Measurements from ENCODE around the gene TRAPPC14.

TRAPPC14 gene

DNA sequence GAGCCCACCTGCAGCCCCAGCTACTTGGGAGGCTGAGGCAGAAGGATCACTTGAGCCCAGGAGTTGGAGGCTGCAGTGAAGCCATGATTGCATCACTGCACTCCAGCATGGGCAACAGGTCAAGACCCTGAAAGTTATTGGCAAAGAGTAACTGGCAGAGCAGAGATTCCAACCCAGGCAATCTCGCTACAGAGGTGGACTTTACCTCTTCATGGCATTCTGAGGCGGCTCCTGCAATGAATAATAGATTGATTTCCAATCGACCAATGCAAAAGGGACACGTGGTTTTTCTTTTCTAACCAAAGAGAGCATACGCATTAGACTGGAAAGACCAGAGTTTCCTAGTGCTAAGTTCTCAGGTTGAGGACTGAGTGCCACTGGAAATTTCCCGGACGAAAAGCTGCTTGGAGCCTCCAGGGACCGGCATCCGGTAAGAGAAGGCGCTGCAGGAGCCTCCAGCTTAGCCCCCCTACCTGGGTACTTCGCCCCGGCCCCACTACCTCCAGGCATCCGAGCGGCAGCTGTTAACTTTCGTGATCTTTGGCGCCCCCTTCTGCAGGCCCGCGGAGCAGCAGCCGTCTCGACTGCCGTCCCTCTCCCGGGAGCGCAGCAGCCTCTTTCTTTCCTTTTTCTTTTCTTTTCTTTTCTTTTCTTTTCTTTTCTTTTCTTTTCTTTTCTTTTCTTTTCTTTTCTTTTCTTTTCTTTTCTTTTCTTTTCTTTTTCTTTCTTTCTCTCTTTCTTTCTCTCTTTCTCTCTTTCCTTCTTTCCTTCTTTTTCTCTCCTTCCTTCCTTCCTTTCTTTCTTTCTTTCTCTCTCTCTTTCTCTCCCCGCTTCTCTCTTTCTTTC lies 27.7 kb downstream of the TRAPPC14 start (continued):
- no peak for TF ChIP-seq ZNF701 (tag by site-specific recombination; IDR thresholded peaks at IDR 0.05)
- no peak for TF ChIP-seq ZNF571 (tag by site-specific recombination; IDR thresholded peaks at IDR 0.05)
- peak; percentile 33; the same call in 1 of the 2 replicates for TF ChIP-seq REPIN1 (tag by site-specific recombination; IDR thresholded peaks at IDR 0.05; ENCODE audit: low read depth)
- no peak; the same call in 1 of the 2 replicates for TF ChIP-seq KLF16 (tag by site-specific recombination; IDR thresholded peaks at IDR 0.05)
- TF ChIP-seq, protein P1, sequence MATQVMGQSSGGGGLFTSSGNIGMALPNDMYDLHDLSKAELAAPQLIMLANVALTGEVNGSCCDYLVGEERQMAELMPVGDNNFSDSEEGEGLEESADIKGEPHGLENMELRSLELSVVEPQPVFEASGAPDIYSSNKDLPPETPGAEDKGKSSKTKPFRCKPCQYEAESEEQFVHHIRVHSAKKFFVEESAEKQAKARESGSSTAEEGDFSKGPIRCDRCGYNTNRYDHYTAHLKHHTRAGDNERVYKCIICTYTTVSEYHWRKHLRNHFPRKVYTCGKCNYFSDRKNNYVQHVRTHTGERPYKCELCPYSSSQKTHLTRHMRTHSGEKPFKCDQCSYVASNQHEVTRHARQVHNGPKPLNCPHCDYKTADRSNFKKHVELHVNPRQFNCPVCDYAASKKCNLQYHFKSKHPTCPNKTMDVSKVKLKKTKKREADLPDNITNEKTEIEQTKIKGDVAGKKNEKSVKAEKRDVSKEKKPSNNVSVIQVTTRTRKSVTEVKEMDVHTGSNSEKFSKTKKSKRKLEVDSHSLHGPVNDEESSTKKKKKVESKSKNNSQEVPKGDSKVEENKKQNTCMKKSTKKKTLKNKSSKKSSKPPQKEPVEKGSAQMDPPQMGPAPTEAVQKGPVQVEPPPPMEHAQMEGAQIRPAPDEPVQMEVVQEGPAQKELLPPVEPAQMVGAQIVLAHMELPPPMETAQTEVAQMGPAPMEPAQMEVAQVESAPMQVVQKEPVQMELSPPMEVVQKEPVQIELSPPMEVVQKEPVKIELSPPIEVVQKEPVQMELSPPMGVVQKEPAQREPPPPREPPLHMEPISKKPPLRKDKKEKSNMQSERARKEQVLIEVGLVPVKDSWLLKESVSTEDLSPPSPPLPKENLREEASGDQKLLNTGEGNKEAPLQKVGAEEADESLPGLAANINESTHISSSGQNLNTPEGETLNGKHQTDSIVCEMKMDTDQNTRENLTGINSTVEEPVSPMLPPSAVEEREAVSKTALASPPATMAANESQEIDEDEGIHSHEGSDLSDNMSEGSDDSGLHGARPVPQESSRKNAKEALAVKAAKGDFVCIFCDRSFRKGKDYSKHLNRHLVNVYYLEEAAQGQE (tag by site-specific recombination; IDR thresholded peaks at IDR 0.05), result no peak
- TF ChIP-seq ZNF16 (tag by site-specific recombination; IDR thresholded peaks at IDR 0.05; ENCODE audit: low read depth), result no peak
- no peak for TF ChIP-seq ZNF843 (tag by site-specific recombination; IDR thresholded peaks at IDR 0.05)
- no peak for TF ChIP-seq HOXD13 (CRISPR knock-in tag; IDR thresholded peaks at IDR 0.05; ENCODE audit: borderline replicate concordance)
- no peak for TF ChIP-seq ZSCAN23 (tag by site-specific recombination; IDR thresholded peaks at IDR 0.05)
- TF ChIP-seq ZNF302 (tag by site-specific recombination; IDR thresholded peaks at IDR 0.05; ENCODE audit: low read depth), result no peak
- TF ChIP-seq ZFP3 (tag by site-specific recombination; IDR thresholded peaks at IDR 0.05; ENCODE audit: low read depth), result no peak
- peak; percentile 29; the same call in 1 of the 2 replicates for TF ChIP-seq ZBTB8A (tag by site-specific recombination; IDR thresholded peaks at IDR 0.05)
- peak; percentile 58 for TF ChIP-seq ZIC2 (tag by site-specific recombination; IDR thresholded peaks at IDR 0.05)
- TF ChIP-seq OVOL3 (tag by site-specific recombination; IDR thresholded peaks at IDR 0.05), result no peak
- TF ChIP-seq ZNF10 (tag by site-specific recombination; IDR thresholded peaks at IDR 0.05), result no peak
- no peak for TF ChIP-seq ZNF404 (tag by site-specific recombination; IDR thresholded peaks at IDR 0.05)
- TF ChIP-seq, protein P2, sequence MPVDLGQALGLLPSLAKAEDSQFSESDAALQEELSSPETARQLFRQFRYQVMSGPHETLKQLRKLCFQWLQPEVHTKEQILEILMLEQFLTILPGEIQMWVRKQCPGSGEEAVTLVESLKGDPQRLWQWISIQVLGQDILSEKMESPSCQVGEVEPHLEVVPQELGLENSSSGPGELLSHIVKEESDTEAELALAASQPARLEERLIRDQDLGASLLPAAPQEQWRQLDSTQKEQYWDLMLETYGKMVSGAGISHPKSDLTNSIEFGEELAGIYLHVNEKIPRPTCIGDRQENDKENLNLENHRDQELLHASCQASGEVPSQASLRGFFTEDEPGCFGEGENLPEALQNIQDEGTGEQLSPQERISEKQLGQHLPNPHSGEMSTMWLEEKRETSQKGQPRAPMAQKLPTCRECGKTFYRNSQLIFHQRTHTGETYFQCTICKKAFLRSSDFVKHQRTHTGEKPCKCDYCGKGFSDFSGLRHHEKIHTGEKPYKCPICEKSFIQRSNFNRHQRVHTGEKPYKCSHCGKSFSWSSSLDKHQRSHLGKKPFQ (tag by site-specific recombination; IDR thresholded peaks at IDR 0.05), result no peak; the same call in 1 of the 2 replicates
- TF ChIP-seq ZNF394 (tag by site-specific recombination; IDR thresholded peaks at IDR 0.05; ENCODE audit: borderline replicate concordance), result no peak
- no peak for TF ChIP-seq ZNF146 (tag by site-specific recombination; IDR thresholded peaks at IDR 0.05)
- no peak; the same call in 1 of the 2 replicates for TF ChIP-seq ZNF660 (tag by site-specific recombination; IDR thresholded peaks at IDR 0.05)
- TF ChIP-seq ZNF155 (tag by site-specific recombination; IDR thresholded peaks at IDR 0.05), result no peak
- TF ChIP-seq, protein P3, sequence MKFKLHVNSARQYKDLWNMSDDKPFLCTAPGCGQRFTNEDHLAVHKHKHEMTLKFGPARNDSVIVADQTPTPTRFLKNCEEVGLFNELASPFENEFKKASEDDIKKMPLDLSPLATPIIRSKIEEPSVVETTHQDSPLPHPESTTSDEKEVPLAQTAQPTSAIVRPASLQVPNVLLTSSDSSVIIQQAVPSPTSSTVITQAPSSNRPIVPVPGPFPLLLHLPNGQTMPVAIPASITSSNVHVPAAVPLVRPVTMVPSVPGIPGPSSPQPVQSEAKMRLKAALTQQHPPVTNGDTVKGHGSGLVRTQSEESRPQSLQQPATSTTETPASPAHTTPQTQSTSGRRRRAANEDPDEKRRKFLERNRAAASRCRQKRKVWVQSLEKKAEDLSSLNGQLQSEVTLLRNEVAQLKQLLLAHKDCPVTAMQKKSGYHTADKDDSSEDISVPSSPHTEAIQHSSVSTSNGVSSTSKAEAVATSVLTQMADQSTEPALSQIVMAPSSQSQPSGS (tag by site-specific recombination; IDR thresholded peaks at IDR 0.05; ENCODE audit: low read depth), result no peak
- peak; percentile 91 for TF ChIP-seq PRDM1 (tag by site-specific recombination; IDR thresholded peaks at IDR 0.05)
- TF ChIP-seq ZNF175 (tag by site-specific recombination; IDR thresholded peaks at IDR 0.05), result no peak
- TF ChIP-seq, protein P4, sequence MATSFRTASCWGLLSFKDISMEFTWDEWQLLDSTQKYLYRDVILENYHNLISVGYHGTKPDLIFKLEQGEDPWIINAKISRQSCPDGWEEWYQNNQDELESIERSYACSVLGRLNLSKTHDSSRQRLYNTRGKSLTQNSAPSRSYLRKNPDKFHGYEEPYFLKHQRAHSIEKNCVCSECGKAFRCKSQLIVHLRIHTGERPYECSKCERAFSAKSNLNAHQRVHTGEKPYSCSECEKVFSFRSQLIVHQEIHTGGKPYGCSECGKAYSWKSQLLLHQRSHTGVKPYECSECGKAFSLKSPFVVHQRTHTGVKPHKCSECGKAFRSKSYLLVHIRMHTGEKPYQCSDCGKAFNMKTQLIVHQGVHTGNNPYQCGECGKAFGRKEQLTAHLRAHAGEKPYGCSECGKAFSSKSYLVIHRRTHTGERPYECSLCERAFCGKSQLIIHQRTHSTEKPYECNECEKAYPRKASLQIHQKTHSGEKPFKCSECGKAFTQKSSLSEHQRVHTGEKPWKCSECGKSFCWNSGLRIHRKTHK (tag by site-specific recombination; IDR thresholded peaks at IDR 0.05), result no peak
- no peak for TF ChIP-seq ZNF624 (tag by site-specific recombination; IDR thresholded peaks at IDR 0.05)
- TF ChIP-seq SP2 (tag by site-specific recombination; IDR thresholded peaks at IDR 0.05), result no peak
- no peak for TF ChIP-seq ZNF600 (tag by site-specific recombination; IDR thresholded peaks at IDR 0.05)
- TF ChIP-seq ZNF530 (tag by site-specific recombination; IDR thresholded peaks at IDR 0.05; ENCODE audit: low read depth), result no peak
- peak; percentile 96 for TF ChIP-seq ZNF121 (tag by site-specific recombination; IDR thresholded peaks at IDR 0.05)
- TF ChIP-seq ZNF521 (tag by site-specific recombination; IDR thresholded peaks at IDR 0.05), result no peak
- peak; percentile 38; the same call in 1 of the 2 replicates for TF ChIP-seq ZEB2 (tag by site-specific recombination; IDR thresholded peaks at IDR 0.05)
- peak; percentile 27; the same call in 1 of the 2 replicates for TF ChIP-seq ZBTB17 (tag by site-specific recombination; IDR thresholded peaks at IDR 0.05)
- no peak for TF ChIP-seq ZNF24 (tag by site-specific recombination; IDR thresholded peaks at IDR 0.05)
- peak; percentile 93 for TF ChIP-seq SCRT1 (tag by site-specific recombination; IDR thresholded peaks at IDR 0.05; ENCODE audit: borderline replicate concordance)

All from HEK293 (cell line).